Inflammatory macrophage (primary cell): Measurements from ENCODE around the gene ARHGAP9.

Experiments used
- DNase-seq, 2 donors: peaks; one replicate each; pipeline ENCODE4 v3.0.0-alpha.2; 2020 to 2022

The ARHGAP9 gene

GRCh38 chr12:57472391-57472790, 7.3 kb downstream of the ARHGAP9 start:
- no peak for DNase-seq

GRCh38 chr12:57471661-57472060, 8.0 kb downstream of the ARHGAP9 start:
- no peak for DNase-seq

GRCh38 chr12:57470970-57471656, 8.6 kb downstream of the ARHGAP9 start:
- DNase-seq = no peak

GRCh38 chr12:57470286-57470969, 9.2 kb downstream of the ARHGAP9 start:
- no peak for DNase-seq

GRCh38 chr12:57469296-57470164, 10.1 kb downstream of the ARHGAP9 start:
- no peak for DNase-seq

- DNase-seq = no peak
Measured at GRCh38 chr12:57467915-57468314, 11.8 kb downstream of the ARHGAP9 start.

GRCh38 chr12:57467212-57467874, 12.3 kb downstream of the ARHGAP9 start:
- no peak for DNase-seq

GRCh38 chr12:57465747-57466505, 13.7 kb downstream of the ARHGAP9 start:
- DNase-seq = no peak

- DNase-seq = no peak
Measured at GRCh38 chr12:57465030-57465746, 14.5 kb downstream of the ARHGAP9 start.

GRCh38 chr12:57464569-57464968, 15.1 kb downstream of the ARHGAP9 start:
- no peak for DNase-seq

GRCh38 chr12:57462912-57463253, 16.8 kb downstream of the ARHGAP9 start:
- no peak for DNase-seq

- DNase-seq = peak; percentile 75 to 78
Measured at GRCh38 chr12:57462251-57462911, 17.3 kb downstream of the ARHGAP9 start.

GRCh38 chr12:57461917-57462250, 17.8 kb downstream of the ARHGAP9 start:
- no peak for DNase-seq

GRCh38 chr12:57461276-57461916, 18.3 kb downstream of the ARHGAP9 start:
- peak in 1 of 2 donors; percentile 24 for DNase-seq

GRCh38 chr12:57460841-57461275, 18.8 kb downstream of the ARHGAP9 start:
- no peak for DNase-seq

GRCh38 chr12:57460468-57460784, 19.2 kb downstream of the ARHGAP9 start:
- DNase-seq = no peak

GRCh38 chr12:57459750-57460467, 19.8 kb downstream of the ARHGAP9 start, which contains the start of gene GLI1:
Gene GLI1 (plus strand): TSS chr12:57459785. CDS start chr12:57463692, 3,907 bp downstream.
- DNase-seq = no peak

- peak; percentile 94 to 96 for DNase-seq
Measured at GRCh38 chr12:57459055-57459749, 20.5 kb downstream of the ARHGAP9 start.

GRCh38 chr12:57458665-57459054, 21.0 kb downstream of the ARHGAP9 start:
- DNase-seq = no peak
